Esophagus muscularis mucosa (tissue), 4 donors: ENCODE measurements around the gene LIME1. TPM values are rescaled to one million over a fixed set of nuclear protein-coding genes. Genes with fewer than 3 reads are reported as not detected.

Experiments used
- DNase-seq: peaks from one replicate; pipeline ENCODE4 v3.0.0-alpha.2; 2017; ENCODE audit errors: extremely low spot score
- H3K27ac ChIP-seq, 4 donors: fragments of 200-600 bp; sonication (generic); replicated peaks in 1 of 4; 1 replicate in 3 of 4; 2 replicates in 1 of 4; pipeline ENCODE4 v1.5.1; 2016 to 2019; ENCODE audit warnings: mild to moderate bottlenecking in 1 of 4
- H3K27me3 ChIP-seq, 4 donors: fragments of 200-600 bp; sonication (generic); one replicate each; pipeline versions ENCODE4 v1.5.1 to v1.6.0; 2016 to 2019
- H3K36me3 ChIP-seq, 4 donors: fragments of 200-600 bp; sonication (generic); one replicate each; pipeline ENCODE4 v1.5.1; 2016 to 2019
- H3K4me1 ChIP-seq, 4 donors: fragments of 200-600 bp; sonication (generic); one replicate each; pipeline ENCODE4 v1.5.1; 2016 to 2019
- H3K4me3 ChIP-seq, 4 donors: fragments of 200-600 bp; sonication (generic); 1 replicate in 2 of 4; 2 replicates in 2 of 4; pipeline ENCODE4 v1.5.1; 2016 to 2019; ENCODE audit warnings: mild to moderate bottlenecking in 4 of 4, moderate library complexity in 1 of 4
- H3K9me3 ChIP-seq, 4 donors: fragments of 200-600 bp; sonication (generic); 1 replicate in 3 of 4; 2 replicates in 1 of 4; pipeline ENCODE4 v1.5.1; 2016 to 2019
- CTCF ChIP-seq, 3 experiments: fragments of 200-600 bp in 2 of 3; fragments of 450-650 bp in 1 of 3; sonication (generic) in 2 of 3; IDR thresholded peaks; one replicate each; pipeline ENCODE4 v1.5.1; 2017 to 2019; ENCODE audit warnings: antibody characterized with exemption in 3 of 3, mild to moderate bottlenecking in 2 of 3, moderate library complexity in 1 of 3
- EP300 ChIP-seq: sonication (generic); formaldehyde crosslinking; IDR thresholded peaks from one replicate; pipeline ENCODE4 v1.6.1; 2017; ENCODE audit warnings: antibody characterized with exemption
- POLR2A ChIP-seq: fragments of 450-650 bp; IDR thresholded peaks from one replicate; pipeline ENCODE4 v1.6.1; 2017; ENCODE audit warnings: antibody characterized with exemption, moderate library complexity, mild to moderate bottlenecking, low read depth
- POLR2AphosphoS5 ChIP-seq, 2 donors: sonication (generic); formaldehyde crosslinking; IDR thresholded peaks; one replicate each; pipeline ENCODE4 v1.6.1; 2017; ENCODE audit warnings: antibody characterized with exemption in 2 of 2
- WGBS: methylation state at CpG from one replicate; pipeline ENCODE4 v1.1.5; 2018; 5-methylcytosine and 5-hydroxymethylcytosine counted together
- intact Hi-C: fragments of 100-400 bp; cut with DNase I; formaldehyde crosslinking; loops from one replicate; pipeline ENCODE4 v1.15.1; 2023
- total RNA-seq, 4 donors: library from RNA; depleted of rRNA; stranded (reverse); fragments of >200 nt; gene quantifications; one replicate each; pipeline versions ENCODE4 v1.1.0 to v1.2.1, GENCODE V29; 2016

Gene LIME1
- total RNA-seq, 4 donors from 2014 or later = 9.4 to 15.4 (median 10.9) TPM

DNA sequence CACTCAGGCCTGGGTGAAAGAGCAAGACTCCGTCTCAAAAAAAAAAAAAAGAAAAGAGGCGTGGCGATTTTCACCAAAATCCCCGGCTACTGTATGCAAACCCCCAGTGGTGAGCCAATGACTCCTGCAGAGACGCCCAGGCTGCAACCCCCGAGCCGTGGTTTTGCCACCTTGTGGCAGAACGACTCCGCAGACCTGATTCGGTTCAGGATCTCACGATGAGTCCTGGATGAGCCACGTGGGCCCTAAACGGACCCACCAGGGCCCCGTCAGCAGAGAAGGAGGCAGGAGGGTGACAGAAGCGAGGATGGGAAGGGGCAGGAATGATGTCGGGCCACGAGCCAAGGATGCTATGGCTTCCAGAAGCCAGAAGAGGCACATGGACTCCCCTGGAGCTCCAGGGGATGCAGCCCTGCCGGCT is 45.6 kb downstream of the LIME1 start:
- intact Hi-C loops = no loop called here
- 84% methylated on average over 17 of the region's 18 CpGs for WGBS

GRCh38 chr20:63782521-63782971 is 46.1 kb downstream of the LIME1 start:
- H3K27me3 ChIP-seq = no peaks in the 10 kb centered on the region
- 83% methylated on average over 6 of the region's 12 CpGs for WGBS
- H3K36me3 ChIP-seq = peaks cover 0 to 28% (median 2%) of the 10 kb centered on the region in 4 donors
- intact Hi-C loops = no loop called here
- no peak for DNase-seq
- H3K4me3 ChIP-seq = no peak overlapping the region
- no peaks in the 10 kb centered on the region for H3K9me3 ChIP-seq
- H3K27ac ChIP-seq = no peak overlapping the region
- TF ChIP-seq POLR2A (no peak), EP300 (no peak), CTCF (IDR thresholded peaks at IDR 0.05) (no peak), POLR2AphosphoS5 (IDR thresholded peaks at IDR 0.05) (no peak)
- H3K4me1 ChIP-seq = peaks cover 0 to 17% (median 10%) of the 10 kb centered on the region in 4 donors

More for the DNA sequence above, 45.6 kb downstream of the LIME1 start:
- no peak overlapping the region for H3K4me3 ChIP-seq
- H3K4me1 ChIP-seq = peaks cover 0 to 15% (median 8%) of the 10 kb centered on the region in 4 donors
- H3K36me3 ChIP-seq = peaks cover 0 to 23% (median 1%) of the 10 kb centered on the region in 4 donors
- TF ChIP-seq EP300 = no peak
- no peak for TF ChIP-seq POLR2AphosphoS5 (IDR thresholded peaks at IDR 0.05)
- TF ChIP-seq CTCF (IDR thresholded peaks at IDR 0.05) = no peak
- no peak for TF ChIP-seq POLR2A
- H3K27ac ChIP-seq = no peak overlapping the region
- no peaks in the 10 kb centered on the region for H3K9me3 ChIP-seq
- H3K27me3 ChIP-seq = no peaks in the 10 kb centered on the region
- no peak for DNase-seq

DNA sequence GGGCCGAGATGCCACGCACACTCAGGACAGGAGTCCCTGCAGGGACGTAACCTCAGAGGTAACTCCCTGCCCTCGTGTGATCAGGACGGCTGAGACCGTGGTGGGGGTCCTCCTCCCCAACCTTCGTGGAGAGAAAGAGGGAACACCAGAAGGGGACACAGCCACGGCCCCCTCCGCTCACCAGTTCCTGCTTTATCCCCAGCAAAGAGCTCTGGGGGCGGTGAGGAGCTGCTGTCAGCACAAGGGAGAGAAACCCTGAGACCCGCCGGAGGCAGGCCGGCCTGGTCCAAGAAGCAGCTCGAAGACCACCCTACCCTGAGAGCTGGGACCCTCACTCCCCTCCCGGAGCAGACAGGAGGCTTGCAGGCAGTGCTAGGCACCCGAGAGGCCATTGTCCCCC is 47.5 kb downstream of the LIME1 start:
- H3K4me3 ChIP-seq = no peak overlapping the region
- H3K27me3 ChIP-seq = no peaks in the 10 kb centered on the region
- TF ChIP-seq CTCF (IDR thresholded peaks at IDR 0.05) (no peak), EP300 (no peak), POLR2AphosphoS5 (IDR thresholded peaks at IDR 0.05) (no peak), POLR2A (no peak)
- no peak overlapping the region for H3K27ac ChIP-seq
- 91% methylated on average over 13 of the region's 16 CpGs for WGBS
- peaks cover 0 to 31% (median 4%) of the 10 kb centered on the region in 4 donors for H3K36me3 ChIP-seq
- DNase-seq = no peak
- intact Hi-C loops = no loop called here
- peaks cover 0 to 32% (median 10%) of the 10 kb centered on the region in 4 donors for H3K4me1 ChIP-seq
- no peaks in the 10 kb centered on the region for H3K9me3 ChIP-seq

DNA sequence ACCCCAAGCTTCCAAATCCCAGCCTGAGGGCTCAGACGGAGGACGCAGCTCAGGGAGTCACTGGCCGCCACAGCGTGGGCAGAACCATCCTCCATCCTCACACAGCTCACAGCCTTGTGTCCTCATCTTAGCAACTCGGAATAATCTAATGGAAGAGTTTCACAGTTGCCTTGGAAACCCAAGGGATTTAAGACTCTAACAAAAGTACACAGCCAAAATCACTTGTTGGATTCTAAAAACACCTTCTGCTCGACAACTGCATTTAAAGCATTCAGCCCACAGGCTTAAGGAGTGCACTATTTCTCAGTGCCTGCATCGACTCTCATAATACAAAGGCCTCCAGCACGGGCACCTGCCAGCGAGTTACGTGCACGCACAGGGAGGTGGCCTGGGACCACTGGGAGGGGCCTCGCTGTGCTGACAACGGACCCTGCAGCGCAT is 49.2 kb downstream of the LIME1 start:
- DNase-seq = no peak
- TF ChIP-seq CTCF (IDR thresholded peaks at IDR 0.05) = no peak
- TF ChIP-seq POLR2AphosphoS5 (IDR thresholded peaks at IDR 0.05) = no peak
- no peak for TF ChIP-seq POLR2A
- TF ChIP-seq EP300 = no peak
- no peaks in the 10 kb centered on the region for H3K9me3 ChIP-seq
- WGBS = 74% methylated on average over 14 of the region's 14 CpGs
- no peak overlapping the region for H3K4me3 ChIP-seq
- H3K27ac ChIP-seq = no peak overlapping the region
- intact Hi-C loops = loop anchor here (5.0 kb wide), 2 partner anchors 77 to 187 kb away; partner anchors contain the start of gene ABHD16B
- H3K27me3 ChIP-seq = no peaks in the 10 kb centered on the region
- peaks cover 0 to 48% (median 19%) of the 10 kb centered on the region in 4 donors for H3K36me3 ChIP-seq
- peaks cover 0 to 36% (median 10%) of the 10 kb centered on the region in 4 donors for H3K4me1 ChIP-seq
